HG03280 (cell line): Measurements from ENCODE around the gene C3orf70.

ENCODE experiments used
- ATAC-seq: cut with Tn5 transposase; IDR thresholded peaks from one replicate; pipeline ENCODE4 v1.9.1; 2021; ENCODE audit warnings: mild to moderate bottlenecking, moderate library complexity; ENCODE audit not compliant: unreplicated experiment

Gene C3orf70, protein sequence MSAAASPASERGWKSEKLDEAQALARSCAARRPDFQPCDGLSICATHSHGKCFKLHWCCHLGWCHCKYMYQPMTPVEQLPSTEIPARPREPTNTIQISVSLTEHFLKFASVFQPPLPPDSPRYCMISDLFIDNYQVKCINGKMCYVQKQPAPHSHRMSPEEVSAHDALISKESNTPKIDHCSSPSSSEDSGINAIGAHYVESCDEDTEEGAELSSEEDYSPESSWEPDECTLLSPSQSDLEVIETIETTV

DNA sequence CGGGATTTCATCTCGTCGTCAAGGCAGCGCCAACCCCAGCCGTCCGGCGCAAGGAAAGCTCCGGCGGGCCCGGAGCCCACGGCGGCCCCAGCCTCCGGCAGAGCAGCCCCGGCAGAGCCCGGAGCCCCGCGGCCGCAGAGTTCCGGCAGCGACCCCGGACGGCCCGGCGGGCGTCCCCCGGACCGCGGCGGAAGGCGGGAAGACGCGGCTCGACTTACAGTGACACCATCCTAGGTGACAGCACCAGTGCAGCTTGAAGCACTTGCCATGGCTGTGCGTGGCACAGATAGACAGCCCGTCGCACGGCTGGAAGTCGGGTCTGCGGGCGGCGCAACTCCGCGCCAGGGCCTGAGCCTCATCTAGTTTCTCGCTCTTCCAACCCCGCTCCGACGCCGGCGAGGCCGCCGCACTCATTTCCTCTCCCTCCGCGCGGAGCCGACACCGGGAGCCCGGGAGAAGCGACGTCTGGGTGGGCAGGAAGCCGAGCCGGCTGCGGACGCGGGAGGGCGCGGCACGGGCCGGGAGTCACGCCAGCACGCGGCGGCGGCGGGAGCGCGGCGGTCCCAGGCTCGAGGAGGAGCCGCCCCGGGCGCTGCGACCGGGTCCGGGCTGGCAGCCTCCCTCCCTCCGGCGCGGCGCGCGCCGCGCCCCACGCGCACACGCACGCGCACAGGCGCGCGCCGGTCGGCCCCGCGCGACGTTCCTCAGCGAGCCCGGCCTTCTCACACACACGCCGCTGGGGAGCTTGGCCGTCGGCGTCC lies at the start of gene C3orf70:
TSS of gene C3orf70 (minus strand) at position 651 of the 761 bp plus-strand sequence. CDS start at position 414, 237 bp downstream.
- ATAC-seq: no peak

GRCh38 chr3:185200639-185201038 lies 47.8 kb upstream of the C3orf70 start:
- no peak for ATAC-seq

DNA sequence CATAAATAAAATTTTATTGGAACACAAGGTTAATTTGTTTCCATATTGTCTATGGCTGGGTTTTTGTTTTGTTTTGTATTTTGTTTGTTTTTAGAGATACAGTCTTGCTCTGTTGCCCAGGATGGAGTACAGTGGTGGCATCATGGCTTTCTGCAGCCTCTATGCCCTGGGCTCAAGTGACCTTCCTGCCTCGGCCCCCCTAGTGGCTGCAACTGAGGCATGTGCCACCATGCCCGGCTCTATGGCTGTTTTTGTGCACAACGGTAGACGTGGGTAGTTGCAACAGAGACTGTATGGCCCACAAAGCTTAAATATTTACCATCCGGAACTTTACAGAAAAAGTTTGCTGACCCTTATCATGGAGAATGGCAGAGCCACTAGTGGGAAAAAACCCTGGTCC lies 46.8 kb upstream of the C3orf70 start:
- ATAC-seq: no peak

GRCh38 chr3:185199206-185199605 lies 46.3 kb upstream of the C3orf70 start:
- no peak for ATAC-seq

- ATAC-seq: no peak
These were observed 44.2 kb upstream of the C3orf70 start for GRCh38 chr3:185197068-185197467.

- no peak for ATAC-seq
These were observed 42.8 kb upstream of the C3orf70 start for GRCh38 chr3:185195652-185196051.

DNA sequence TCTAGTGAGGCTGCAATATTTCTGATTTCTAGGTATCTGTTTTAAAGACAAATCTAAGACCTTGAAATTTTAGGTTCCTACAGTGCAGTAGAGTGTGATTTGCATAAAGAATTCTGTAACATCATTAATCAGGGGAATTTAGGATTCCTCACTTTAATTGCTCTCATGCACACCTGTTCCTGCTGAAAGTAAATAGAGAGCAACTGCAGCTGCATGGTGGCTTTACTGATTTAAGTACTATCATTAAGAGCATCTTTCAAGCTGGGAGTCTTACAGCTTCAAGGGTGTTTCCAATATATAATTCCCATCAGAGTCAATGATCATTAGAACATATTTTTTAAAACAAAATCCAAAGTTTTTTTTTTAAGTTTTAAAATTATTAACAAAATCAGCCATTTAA lies 36.0 kb upstream of the C3orf70 start:
- no peak for ATAC-seq

DNA sequence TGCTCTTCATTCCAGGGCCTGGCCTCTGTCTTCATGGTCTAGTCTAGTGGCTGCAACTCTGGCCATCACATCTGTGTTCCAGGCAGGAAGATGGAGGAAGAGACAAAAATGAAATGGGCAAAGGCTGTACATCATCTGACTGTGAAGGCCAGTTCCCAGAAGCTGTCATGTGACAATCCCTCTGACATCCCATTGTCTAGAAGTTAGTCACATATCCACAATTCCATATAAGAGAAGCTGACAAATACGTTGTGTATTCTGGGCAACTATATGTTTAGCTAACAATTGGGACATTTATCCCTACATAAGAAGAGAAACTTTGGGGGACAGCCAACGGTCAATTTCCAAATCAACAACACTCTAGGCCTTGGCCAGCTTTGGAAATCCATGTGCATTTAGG lies 34.5 kb upstream of the C3orf70 start:
- no peak for ATAC-seq

- no peak for ATAC-seq
These were observed 24.0 kb upstream of the C3orf70 start for GRCh38 chr3:185176750-185177359.

DNA sequence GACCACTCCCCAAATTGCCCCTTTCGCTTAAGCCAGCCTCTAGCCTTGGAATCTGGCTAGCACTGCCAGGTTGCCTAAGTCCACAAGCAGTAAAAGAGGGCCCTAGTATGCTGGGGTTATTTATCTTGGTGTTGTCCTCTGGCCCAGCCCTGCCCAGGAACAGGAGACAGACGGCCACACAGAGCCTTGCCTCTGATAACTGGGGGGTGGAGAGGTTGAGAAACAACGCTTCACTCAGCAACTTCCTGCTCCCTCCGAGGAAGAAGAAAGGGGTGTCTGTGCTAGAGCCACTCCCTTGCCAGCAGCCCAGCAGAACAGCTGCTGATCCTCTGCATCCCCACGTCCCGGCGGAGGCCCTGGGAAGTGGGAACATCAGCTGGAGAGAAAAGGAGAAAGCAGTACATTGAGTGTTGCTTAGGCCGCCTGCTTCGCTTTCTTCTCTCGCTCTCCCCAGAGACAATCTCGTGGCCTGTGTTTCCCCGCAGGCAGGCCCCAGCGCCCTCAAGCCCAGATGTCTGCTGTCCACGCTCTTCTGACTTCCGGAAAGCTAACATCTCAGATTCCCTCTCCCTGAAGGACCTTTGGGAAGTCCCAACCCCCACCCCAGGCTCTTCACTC lies 22.6 kb upstream of the C3orf70 start:
- peak; percentile 65 for ATAC-seq

GRCh38 chr3:185172086-185173049 lies 19.5 kb upstream of the C3orf70 start:
- no peak for ATAC-seq

GRCh38 chr3:185164428-185165217 lies 11.8 kb upstream of the C3orf70 start:
- no peak for ATAC-seq

DNA sequence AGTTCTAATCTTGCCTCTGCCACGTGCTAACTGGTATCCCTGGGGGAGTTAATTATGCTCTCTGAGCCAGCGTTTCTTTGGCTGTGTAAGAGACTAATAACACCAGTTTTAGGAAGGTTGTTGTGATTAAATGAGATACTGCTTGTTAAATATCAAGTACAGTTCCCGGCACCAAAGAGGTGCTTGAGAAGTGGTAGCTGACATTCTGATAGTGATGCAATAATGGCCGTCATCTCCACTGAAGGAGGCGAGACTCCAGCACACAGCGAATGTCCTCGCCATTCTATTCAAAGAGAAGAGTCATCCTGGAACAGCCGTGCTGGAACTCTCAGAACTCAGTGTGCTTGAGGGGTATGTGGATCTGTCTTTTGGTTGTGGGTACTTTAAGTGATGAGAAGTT lies 9.8 kb upstream of the C3orf70 start:
- no peak for ATAC-seq

GRCh38 chr3:185161761-185162160 lies 8.9 kb upstream of the C3orf70 start:
- no peak for ATAC-seq

DNA sequence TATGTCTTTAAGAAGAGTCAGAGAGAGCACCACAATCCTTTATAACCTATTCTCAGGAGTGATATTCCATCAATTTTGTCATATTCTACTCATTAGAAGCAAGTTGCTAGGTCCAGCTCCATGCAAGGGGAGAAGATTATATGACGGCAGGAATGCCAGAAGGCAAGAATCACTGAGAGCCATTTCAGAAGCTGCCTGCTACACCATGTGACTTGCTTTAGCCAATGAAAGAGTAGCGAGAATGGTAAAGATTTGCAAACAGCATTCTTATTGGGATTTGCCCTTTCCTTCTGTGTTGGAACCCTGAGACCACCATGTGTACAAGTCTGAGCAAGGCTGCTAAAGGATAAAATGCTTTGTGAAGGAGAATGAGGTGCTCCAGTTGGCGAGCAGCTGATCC lies 4.5 kb upstream of the C3orf70 start:
- ATAC-seq: no peak

- no peak for ATAC-seq
These were observed 2.8 kb upstream of the C3orf70 start for GRCh38 chr3:185155678-185156077.

DNA sequence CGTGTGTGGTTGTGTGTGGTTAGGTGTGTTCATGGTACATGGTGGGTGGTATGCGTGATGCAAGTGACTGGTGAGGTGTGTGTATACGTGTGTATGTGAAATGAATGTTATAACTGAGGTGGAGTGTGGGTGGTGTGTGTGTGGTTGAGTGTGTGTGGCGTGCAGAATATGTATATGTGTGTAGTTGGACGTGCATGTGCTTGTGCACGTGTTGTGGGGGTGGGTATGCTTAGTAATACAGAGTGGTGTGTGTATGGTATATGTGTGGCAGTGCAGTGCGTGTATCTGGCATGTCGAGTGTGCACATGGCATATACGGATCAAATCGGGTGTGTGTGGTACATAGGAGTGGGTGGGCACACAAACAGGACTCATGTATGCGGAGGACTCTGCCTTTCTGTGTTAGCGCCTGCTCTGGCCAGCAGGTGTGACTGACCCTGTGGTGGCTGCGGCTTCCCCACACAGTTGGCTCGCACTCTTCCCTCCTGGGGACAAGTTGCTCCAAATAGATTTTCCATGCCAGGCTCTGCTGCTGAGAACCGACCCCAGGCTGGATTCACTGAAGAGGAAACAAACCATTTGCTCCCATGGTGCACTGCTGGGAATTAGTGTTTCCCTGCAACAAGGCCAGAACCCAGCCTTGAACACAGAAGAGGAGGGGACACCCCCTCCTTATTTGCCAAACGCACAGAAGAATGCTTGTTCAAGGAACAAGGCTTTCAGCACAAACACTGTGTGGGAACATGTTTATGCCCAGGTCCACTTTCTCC lies 1.2 kb upstream of the C3orf70 start:
- no peak for ATAC-seq

GRCh38 chr3:185153171-185153771 lies 411 bp upstream of the C3orf70 start:
- ATAC-seq: no peak
